ENCODE results near the gene SP1.
"Not testable (repeated sequence)": the region's sequence is repeated elsewhere in the genome, so short reads cannot be mapped to it uniquely, and the experiment has no call there.

SP1 gene

DNA sequence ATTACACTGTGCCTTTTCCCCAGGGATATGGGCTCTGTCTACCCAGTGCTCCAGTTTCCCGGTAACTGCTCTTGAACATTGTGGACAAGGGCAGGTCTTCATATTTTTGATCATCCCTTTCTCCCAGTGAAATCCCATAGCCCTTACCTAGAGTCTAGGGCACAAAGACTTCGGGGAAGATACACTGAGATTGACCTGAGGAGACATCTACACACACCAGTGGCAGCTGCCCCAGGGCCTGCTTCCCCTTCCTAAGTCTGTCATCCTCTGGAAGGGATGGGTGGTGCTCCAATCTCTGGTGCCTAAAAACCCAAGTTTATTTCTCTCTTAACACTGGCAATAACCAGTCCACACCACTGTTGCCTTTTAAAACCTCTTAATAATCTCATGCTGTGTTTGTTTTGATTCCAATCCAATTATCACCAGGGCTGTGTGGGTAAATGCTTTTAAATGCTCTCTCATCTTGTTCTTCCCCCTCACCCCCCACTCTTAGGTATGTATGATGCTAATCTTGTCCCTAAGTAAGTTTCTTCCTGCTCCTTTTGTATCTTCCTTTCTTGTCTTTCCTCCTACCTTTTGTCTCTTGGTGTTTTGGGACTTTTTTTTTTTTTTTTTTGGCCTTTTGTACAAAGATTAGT is 35.9 kb downstream of the SP1 start:
- FAIRE-seq, result not testable (repeated sequence)

DNA sequence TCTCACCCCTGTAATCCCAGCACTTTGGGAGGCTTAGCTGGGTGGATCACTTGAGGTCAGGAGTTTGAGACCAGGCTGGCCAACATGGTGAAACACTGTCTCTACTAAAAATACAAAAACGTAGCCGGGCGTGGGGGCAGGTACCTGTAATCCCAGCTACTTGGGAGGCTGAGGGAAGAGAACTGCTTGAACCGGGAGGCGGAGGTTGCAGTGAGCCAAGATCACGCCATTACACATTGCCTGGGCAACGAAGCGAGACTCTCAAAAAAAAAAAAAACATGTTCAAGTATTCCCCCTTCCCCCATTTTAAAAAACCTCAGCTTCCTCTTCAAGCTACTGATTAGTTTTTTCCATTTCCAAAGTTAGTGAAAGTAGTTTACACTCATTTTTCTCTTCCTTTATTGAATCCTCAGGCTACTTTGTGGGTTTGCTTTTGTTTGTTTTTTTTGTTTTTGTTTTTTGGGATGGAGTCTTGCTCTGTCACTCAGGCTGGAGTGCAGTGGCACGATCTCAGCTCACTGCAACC is 37.4 kb downstream of the SP1 start:
- FAIRE-seq, result not testable (repeated sequence)

DNA sequence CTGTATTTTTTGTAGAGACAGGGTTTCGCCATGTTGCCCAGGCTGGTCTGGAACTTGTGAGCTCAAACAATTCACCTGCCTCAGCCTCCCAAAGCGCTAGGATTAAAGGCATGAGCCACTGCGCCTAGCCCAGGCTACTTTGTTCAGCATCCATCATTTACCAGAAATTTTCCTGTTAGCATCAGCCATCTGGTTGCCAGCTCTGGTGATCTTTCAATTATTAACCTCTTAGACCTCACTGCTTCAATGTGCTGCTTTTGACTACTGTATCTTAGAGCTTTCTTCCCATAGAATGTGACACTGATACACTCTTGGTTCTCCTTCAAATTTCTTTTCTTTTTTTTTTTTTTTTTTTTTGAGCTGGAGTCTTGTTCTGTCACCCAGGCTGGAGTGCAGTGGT is 38.2 kb downstream of the SP1 start:
- FAIRE-seq, result no peak

GRCh38 chr12:53419756-53420155 is 39.8 kb downstream of the SP1 start:
- FAIRE-seq, result no peak

DNA sequence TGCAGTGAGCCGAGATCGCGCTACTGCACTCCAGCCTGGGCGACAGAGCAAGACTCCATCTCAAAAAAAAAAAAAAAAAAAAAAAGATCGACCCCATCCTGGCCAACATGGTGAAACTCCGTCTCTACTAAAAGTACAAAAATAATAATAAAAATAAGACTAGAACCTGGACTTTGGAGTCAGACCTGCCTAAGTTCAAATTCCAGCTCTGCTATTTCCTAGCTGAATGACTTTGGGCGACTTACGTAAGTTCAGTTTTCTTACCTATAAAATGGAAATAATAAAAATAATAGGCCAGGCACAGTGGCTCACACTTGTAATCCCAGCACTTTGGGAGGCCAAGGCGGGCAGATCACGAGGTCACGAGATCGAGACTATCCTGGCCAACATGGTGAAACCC is 42.3 kb downstream of the SP1 start:
- FAIRE-seq, result not testable (repeated sequence)

DNA sequence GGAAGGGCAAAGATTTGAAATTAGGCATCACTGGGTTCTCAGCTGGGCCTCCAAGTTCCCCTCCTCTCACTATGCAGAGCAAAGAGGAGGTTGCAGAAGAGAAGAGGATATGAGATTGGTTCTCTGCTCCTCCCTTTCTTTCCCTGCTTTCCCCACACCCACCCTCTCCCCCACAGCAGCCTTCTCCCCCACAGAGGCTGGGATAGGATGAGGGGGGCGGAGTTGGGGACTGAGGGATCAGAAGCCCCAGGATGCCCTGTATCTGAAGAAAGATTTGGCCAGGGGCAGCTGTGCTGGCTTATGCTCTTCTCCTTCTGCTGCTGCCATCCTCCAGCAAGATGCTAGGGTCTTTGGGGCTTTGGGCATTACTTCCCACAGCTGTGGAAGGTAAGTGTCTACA is 43.6 kb downstream of the SP1 start, which contains the start of gene AMHR2:
TSS of gene AMHR2 (plus strand) at position 259 of the 400 bp plus-strand sequence. CDS start at position 339, 80 bp downstream.
- FAIRE-seq, result no peak

DNA sequence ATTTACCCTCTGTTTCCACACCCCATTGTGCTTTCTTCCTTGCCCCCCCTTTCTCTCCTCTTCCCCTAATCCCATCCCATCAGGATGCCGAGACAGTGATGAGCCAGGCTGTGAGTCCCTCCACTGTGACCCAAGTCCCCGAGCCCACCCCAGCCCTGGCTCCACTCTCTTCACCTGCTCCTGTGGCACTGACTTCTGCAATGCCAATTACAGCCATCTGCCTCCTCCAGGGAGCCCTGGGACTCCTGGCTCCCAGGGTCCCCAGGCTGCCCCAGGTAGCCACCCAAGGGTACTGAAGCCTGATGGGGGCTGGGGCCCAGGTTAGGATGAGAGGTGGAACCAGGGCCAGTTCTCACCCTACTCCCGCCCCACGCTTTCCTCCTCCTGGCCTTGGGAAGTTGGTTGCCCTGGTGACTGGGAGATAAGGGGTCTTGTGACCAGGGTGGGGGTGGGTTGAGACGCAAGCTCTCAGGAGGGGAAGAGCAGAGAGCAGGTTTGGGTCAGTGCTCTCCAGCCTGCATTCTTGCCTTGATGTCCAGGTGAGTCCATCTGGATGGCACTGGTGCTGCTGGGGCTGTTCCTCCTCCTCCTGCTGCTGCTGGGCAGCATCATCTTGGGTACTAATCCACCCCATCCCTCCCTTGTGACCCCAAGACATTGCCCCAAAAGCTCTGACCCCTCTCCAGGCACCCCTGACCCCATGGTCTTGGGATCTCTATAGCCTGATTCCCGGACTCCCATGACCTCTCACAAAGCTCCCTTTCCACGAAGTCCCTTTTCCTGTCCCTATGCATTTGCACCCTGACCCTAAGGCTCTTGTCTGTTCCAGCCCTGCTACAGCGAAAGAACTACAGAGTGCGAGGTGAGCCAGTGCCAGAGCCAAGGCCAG is 44.9 kb downstream of the SP1 start:
- no peak for FAIRE-seq

- no peak for FAIRE-seq
Observed at GRCh38 chr12:53425515-53426150, 45.7 kb downstream of the SP1 start.

DNA sequence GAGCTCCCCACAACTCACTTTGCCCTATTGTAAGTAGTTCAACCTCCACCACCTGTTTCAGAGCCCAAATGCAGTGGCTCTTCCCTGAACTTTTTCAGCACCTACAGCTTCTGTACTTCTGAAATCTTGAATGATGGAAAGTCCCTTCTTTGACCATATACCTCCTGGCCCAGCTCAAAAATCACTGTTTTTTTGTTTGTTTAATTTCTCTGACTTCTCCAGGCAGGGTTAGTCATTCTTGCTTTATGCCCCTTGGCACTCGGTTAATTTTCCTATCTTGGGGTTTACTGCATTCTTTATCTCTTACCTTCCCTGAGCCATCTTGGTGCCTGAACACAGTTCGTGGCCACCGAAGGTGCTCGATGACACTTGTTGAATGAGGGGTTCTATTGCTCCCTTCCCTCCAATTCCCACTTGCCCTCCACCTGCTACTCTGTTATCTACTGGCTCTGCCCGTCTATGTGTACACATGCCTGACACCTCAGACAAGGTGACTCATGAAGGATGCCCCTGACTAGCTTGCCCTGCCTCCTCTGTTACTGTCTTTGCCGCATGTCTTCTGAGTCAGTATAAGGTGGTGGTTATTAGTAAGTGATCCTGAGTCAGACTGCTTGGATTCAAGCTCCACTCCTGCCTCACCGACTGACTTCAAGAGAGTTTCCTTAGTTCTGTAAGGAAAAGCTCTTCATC is 48.1 kb downstream of the SP1 start:
- FAIRE-seq, result no peak

DNA sequence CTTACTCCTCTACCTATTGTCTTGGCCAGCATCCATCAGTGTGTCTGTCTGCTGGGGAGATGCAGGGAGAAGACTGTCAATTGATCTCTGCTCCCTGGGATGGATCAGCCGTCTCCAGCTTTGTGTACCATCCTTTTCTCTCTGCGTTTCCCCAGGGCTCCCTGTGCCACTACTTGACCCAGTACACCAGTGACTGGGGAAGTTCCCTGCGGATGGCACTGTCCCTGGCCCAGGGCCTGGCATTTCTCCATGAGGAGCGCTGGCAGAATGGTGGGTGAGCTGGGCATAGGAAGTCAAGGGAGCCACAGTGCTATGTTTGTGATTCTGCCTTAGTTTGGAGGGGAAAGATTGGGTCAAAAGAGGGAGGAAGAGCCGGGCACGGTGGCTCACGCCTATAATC is 48.8 kb downstream of the SP1 start:
- FAIRE-seq, result no peak

- FAIRE-seq, result no peak
Observed at GRCh38 chr12:53430116-53430515, 50.1 kb downstream of the SP1 start.

DNA sequence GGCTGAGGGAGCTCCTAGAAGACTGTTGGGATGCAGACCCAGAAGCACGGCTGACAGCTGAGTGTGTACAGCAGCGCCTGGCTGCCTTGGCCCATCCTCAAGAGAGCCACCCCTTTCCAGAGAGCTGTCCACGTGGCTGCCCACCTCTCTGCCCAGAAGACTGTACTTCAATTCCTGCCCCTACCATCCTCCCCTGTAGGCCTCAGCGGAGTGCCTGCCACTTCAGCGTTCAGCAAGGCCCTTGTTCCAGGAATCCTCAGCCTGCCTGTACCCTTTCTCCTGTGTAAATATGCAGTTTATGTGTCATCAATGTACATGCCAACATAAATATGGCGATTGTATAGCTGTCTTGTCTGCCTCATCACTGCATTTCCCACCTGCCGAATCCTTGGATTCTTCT is 51.2 kb downstream of the SP1 start:
- FAIRE-seq, result no peak

GRCh38 chr12:53435326-53435725 is 55.4 kb downstream of the SP1 start:
- not testable (repeated sequence) for FAIRE-seq

- FAIRE-seq, result not testable (repeated sequence)
Observed at GRCh38 chr12:53439582-53439981, 59.6 kb downstream of the SP1 start.

DNA sequence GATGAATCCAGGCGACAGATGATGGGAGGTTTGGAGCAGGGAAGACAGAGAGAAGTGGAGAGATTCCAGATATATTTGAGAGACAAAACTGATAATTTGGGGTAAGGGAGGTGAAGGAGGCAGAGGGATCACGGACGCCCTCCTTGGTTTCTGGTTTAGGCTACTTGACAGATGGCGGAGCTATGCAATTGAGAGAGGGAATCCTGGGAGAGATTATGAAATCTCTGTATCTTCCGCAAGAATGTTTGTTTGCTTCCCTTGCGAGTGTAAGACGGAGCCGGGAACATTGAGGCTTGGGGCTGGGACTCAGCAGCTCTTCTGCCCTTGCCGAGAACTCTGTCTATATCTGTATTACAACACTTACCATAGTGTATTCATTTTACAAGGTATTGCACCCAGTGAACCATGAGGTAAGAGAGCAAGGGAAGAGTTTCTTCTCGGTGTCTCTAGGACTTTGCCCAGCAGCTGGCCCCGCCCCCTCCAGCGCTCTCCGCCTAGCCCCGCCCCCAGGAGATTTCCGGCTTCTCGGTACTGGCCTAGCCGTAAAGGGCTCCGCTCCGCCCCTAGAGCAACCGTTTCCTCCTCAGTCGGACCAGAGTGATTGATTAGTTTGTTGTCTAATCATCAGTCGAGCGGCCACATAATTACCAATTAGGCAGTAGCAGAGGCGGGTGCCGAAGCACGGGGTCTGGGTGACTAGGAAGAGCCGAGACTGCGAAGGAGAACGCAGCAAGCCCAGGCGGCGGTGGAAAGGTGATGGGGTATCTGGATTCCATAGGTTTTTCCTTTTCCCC is 61.3 kb downstream of the SP1 start, which contains the start of gene PRR13:
TSS of gene PRR13 (plus strand) at position 695 of the 794 bp plus-strand sequence. CDS start 981 bp downstream, outside the sequence.
- no peak for FAIRE-seq

DNA sequence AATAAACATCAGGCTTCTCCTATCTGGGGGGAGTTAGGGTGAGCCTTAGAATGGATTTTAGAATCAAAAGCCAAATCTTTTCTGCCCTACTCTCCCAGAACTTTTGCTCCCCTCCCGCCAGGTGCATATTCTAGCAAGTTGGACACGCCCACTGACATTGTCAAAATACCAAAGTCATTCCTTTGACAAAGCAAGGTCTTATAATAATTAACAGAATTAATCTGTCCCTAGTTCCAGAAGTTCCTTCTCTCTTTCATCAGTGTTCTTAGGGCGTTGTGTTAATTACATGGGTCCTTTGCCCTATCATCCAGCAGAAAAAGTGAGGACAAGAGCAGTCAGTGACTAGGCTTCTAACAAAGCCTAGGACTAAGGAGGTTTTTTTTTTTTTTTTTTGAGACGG is 64.0 kb downstream of the SP1 start:
- FAIRE-seq, result no peak

GRCh38 chr12:53444593-53445325 is 64.8 kb downstream of the SP1 start:
- FAIRE-seq, result not testable (repeated sequence)

GRCh38 chr12:53450936-53451335 is 71.0 kb downstream of the SP1 start:
- FAIRE-seq, result no peak

DNA sequence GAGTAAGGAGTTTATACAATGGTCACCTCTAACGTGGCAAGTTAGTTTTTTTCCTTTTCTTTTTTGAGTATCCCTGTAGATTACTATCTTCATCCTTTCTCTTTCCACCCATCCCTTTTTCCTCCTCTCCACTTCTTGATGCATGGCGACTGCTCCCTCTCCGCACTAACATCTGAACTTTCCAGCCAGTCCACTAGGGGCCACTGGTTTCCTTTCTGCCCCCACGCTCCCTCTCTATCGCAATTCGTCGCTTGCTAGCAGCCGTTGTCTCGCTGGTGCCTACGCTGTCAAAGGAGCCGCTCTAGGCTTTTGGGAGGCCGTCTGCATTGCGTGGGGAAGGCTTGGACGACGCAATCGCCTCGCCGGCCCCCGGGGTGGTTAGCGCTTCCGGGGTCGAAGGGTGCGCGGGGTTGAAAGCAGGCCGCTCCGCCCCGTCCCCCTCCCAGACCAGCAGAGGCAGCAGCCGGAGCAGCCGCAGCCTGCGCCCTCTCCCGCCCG is 71.7 kb downstream of the SP1 start, which contains the start of gene PCBP2:
TSS of gene PCBP2 (plus strand) at position 442 of the 498 bp plus-strand sequence. CDS start 2,699 bp downstream, outside the sequence.
- peak; percentile 24 for FAIRE-seq
